Cerebellar cortex (tissue), 1 donor: ENCODE measurements around the gene SNX10.
"Not testable (repeated sequence)": the region's sequence is repeated elsewhere in the genome, so short reads cannot be mapped to it uniquely, and the experiment has no call there.

Source experiments
- DNase-seq: peaks from one replicate; pipeline ENCODE4 v3.0.0-alpha.2; 2015; ENCODE audit warnings: low spot score

The SNX10 gene, protein sequence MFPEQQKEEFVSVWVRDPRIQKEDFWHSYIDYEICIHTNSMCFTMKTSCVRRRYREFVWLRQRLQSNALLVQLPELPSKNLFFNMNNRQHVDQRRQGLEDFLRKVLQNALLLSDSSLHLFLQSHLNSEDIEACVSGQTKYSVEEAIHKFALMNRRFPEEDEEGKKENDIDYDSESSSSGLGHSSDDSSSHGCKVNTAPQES

GRCh38 chr7:26291699-26292538 lies at the start of gene SNX10:
SNX10 (plus strand) TSS chr7:26291862; CDS start chr7:26346443, 54,581 bp downstream.
- DNase-seq, result peak; percentile 64

DNA sequence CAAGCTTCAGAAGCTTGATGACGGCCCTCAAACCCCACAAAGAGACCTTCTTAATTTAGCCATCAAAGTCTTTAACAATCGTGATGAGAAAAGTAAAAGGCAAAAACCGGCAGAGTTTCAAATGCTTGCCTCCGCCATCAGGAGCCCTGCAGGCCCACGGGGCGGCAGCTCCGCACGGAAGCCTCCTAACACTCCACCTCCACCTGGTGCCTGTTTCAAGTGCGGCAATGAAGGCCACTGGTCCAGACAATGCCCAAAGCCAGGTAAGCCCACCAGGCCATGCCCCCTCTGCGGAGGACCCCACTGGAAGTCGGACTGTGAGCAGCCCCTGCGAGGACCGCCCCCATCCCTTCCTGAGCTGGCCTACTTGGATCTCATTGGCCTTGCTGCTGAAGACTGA lies 46.5 kb upstream of the SNX10 start:
- no peak for DNase-seq

DNA sequence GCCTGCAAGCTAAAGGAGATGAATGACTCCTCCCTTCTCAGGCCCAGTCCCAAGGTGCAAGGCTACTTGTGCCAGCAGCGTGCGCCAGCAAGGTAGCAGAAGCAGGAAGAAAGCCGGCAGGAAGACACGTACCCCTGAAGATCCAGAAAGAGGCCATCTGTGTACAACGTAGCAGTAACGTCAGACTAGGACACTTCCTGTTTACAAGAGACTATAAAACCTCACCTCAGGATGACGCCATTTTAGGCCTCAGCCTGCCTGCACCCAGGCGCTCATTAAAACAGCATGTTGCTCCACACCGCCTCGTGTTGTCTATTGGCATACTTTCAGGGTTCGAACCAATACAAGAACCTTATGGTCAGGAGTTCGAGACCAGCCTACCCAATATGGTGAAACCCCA lies 41.4 kb upstream of the SNX10 start:
- no peak for DNase-seq

GRCh38 chr7:26261866-26262265 lies 29.8 kb upstream of the SNX10 start:
- not testable (repeated sequence) for DNase-seq

DNA sequence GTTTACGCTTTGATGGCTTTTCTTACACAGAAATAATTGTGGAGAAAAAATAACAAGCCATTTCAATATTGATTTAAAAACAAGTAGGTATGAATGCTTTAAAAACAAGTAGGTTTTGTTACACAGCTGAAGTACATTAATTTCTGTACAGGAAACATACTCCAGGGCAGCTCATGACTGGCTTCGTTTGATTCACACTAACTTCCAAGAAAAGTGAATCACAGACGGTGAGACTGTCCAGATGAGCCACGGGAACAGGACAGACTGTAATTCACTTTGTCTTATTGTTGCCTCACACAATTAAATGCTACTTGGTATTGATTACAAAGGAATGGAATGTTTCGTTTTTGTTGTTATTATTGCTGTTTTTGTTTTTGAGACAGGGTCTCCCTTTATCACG lies 26.6 kb upstream of the SNX10 start:
- DNase-seq, result no peak

- DNase-seq, result no peak
Observed at GRCh38 chr7:26265499-26266075, 26.1 kb upstream of the SNX10 start.

DNA sequence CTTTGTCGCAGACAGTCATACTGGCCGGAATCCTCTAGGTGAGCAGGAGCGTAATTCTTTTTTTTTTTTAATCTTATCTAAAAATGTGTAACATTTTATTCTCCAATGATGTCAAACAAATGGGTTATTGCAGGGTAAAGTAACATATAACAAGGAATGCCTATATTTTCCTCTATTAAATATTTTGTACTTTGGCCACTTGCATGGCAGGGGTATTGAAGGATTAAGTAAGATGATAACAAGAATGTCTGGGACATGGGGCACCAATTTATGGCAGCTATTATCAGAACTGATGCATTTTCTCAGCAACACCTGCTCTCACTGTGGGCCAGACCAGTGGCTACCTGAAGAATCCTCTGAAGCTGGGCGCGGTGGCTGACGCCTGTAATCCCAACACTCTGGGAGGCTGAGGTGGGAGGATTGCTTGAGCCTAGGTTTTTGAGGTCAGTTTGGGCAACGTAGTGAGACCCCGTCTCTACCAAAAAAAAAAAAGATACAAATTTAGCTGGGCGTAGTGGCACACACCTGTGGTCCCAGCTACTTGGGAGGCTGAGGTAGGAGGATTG lies 24.0 kb upstream of the SNX10 start:
- DNase-seq, result no peak

- no peak for DNase-seq
Observed at GRCh38 chr7:26275213-26275612, 16.4 kb upstream of the SNX10 start.

DNA sequence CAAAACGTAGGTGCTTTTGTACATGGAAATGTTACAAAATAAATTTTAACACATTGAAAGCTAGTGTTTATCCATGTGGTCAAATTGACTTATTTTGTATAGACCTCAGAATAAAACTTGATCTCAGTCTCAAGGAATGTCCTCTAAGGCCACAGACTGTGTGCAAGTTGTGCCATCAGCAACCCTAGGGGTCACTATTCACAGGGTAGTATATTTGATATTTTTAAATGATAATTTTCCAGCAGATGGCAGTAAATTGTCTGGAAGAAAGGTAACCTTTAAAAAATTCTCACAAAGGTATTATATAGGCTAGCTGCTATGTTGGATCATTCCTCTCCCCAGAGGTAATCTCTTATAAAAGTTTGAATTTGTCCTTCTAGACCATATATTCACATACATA lies 12.9 kb upstream of the SNX10 start:
- DNase-seq, result peak; percentile 31

DNA sequence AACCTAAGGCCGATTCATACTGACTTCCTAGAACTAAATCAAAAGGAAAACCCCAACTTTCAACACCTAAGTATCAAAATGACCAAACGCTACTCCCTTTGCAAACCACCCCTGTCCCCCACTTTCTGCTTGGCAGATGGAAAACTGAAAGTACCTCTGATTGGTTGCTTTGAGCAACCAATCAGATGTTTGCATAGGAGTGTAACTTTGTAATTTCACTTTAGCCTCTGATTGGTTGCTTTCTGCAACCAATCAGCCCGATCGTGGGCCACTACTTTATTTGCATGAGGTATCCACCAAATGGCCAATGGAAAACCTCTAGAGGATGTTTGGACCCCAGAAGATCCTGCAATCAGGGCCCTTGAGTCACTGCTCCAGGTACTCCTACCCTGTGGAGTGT lies 12.3 kb upstream of the SNX10 start:
- peak; percentile 20 for DNase-seq

DNA sequence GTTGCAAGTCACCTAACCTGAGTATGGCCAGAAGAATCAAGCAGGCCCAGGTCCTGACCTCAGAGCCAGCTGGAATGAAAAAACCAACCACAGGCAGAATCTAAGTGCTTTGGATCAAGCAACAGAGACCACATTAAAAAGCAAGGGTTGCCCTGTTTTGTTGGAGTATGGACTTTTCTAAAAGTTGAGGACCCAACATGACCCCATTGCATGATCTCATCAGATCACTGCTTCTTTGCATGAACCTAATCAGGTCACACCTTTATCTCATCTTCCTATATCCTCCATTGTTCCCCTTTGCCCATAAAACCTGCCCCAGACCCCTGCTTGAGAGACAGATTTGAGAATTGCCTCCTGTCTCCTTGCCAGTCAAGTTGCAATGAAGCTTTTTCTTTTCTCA lies 11.6 kb upstream of the SNX10 start:
- no peak for DNase-seq

DNA sequence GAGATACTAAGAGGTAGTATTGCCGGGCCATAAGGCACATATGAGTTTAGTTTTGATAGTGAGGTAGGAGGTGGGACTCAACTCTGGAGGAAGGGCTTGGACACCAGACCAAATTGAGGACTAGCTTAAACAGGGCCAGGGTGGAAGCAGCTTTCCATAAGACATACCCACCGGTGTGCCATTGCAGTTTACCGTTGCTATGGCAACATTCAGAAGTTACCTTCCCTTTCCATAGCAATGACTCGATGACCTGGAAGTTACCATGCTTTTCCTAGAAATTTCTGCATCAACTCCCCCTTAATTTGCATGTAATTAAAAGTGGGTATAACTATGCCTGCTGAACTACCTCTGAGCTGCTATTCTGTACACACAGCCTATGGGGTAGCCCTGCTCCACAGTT lies 10.9 kb upstream of the SNX10 start:
- DNase-seq, result no peak

DNA sequence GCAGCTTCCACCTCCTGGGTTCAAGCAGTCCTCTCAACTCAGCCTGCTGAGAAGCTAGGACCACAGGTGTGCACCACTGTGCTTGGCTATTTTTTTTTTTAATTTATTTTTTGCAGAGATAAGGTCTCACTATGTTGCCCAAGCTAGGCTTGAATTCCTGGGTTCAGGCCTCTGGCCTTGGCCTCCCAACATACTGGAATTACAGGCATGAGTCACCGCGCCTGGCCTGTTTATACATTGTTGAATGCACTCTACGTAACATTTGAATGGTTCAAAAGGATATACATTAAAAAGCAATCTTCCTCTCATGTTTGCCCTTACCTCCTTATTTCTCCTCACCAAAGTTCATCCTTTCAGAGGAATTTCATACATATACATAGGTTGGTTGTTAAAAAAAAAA lies 7.2 kb upstream of the SNX10 start:
- DNase-seq, result no peak

DNA sequence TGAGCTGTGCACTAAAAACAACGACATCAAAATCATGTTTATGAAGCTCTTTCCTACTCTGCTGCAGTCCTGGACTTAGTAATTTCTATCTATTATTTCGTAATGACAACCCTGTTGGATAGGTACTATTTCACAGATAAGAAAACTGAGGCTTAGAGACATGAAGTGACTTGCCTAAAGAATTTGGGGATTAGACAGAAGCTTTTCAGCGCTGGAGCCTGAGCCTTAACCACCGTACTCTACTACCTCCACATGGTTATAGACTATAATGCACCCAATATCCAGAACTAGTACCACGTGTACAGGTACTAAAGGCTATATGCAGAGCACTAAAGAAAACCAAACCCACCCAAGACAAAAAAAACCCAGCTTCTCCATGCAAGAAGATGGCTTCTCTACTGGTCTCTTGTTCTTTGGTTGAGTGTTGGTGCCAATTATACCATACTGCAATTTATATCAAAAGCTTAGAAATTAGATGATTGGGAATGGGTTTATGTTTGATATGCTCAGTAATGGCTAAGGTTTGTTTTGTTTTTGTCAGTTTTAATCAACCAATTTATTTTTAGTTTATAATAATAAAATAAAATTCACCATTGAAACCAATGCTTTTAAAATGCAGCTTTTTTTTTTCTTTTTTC lies 6.5 kb upstream of the SNX10 start:
- peak; percentile 37 for DNase-seq

GRCh38 chr7:26286157-26286556 lies 5.5 kb upstream of the SNX10 start:
- DNase-seq, result no peak

DNA sequence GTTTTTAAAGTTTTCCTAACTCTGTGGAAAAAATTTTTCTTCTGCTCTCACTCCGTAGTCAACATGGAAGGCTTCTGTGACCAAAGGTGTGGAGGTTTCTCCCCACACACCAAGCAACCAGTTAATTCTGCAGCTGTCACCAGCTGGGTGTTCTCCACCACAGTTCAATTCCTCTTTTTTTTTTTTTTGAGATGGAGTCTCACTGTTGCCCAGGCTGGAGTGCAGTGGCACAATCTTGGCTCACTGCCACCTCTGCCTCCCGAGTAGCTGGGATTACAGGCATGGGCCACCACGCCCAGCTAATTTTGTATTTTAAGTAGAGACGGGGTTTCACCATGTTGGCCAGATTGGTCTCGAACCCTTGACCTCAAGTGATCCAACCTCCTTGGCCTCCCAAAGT lies 3.5 kb upstream of the SNX10 start:
- not testable (repeated sequence) for DNase-seq

DNA sequence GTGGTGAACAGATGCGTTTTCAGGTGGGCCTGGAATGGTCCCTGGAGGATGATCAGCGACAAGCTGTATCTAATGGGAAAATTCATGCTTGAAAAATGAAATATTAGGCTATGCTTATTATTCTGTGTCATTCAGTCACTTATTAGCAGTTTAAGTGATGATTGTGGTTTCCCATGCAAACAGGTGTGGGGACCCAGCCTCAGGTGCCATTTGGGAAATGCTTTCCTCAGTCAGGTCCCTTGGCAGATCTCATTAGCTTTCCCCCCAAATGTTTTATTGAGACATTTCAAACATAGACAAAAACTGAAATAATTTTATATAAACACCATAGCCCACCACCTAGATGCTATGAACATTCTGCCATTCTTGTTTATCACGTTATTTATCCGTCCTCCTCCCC lies 411 bp upstream of the SNX10 start:
- peak; percentile 13 for DNase-seq

GRCh38 chr7:26292768-26293560 lies 1.3 kb downstream of the SNX10 start:
- DNase-seq, result peak; percentile 42

- no peak for DNase-seq
Observed at GRCh38 chr7:26293569-26294308, 2.1 kb downstream of the SNX10 start.

DNA sequence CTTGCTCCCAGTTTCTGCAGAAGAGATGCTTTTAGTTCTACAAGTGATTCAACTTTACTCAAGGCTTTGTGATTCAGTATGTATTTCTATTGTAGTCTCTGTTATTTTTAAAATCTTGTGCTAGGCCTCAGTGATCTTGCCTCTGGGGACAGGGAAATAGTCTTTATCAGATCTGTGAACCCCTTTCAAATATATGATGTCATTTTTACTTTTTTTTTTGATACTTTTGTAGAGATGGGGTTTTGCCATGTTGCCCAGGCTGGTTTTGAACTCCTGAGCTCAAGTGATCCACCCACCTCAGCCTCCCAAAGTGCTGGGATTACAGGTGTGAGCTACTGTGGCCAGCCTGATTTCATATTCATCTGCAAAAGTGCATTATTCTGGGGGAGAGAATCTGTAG lies 3.4 kb downstream of the SNX10 start:
- no peak for DNase-seq

GRCh38 chr7:26295586-26295985 lies 3.9 kb downstream of the SNX10 start:
- no peak for DNase-seq
